Esophagus squamous epithelium (tissue), 4 donors: ENCODE measurements around the gene IL1RAPL2.

ENCODE experiments used
- CTCF ChIP-seq, 6 experiments: fragments of 450-650 bp in 4 of 6; fragments of 200-600 bp in 2 of 6; sonication (generic) in 2 of 6; IDR thresholded peaks; one replicate each; pipeline ENCODE4 v1.5.1; 2016 to 2019; ENCODE audit warnings: antibody characterized with exemption in 6 of 6, mild to moderate bottlenecking in 4 of 6, moderate library complexity in 4 of 6
- POLR2A ChIP-seq, 4 donors: fragments of 450-650 bp; IDR thresholded peaks; one replicate each; pipeline ENCODE4 v1.6.1; 2017; ENCODE audit warnings: antibody characterized with exemption in 4 of 4, mild to moderate bottlenecking in 4 of 4, moderate library complexity in 3 of 4

- no peak for TF ChIP-seq CTCF (IDR thresholded peaks at IDR 0.05)
- TF ChIP-seq POLR2A (IDR thresholded peaks at IDR 0.05): no peak
Measured at GRCh38 chrX:105098201-105098600, 532.2 kb downstream of the IL1RAPL2 start.
